MM.1S (cell line): ENCODE measurements around the gene KIAA1217.

Experiments
- DNase-seq: peaks from one replicate; pipeline ENCODE4 v3.0.0-alpha.2; 2015
- H2AFZ ChIP-seq: fragments of 300-600 bp; sonication (generic); 2 replicates; pipeline ENCODE4 v1.6.0; 2016; ENCODE audit warnings: antibody characterized with exemption, low read length
- H3F3A ChIP-seq: fragments of 300-600 bp; sonication (generic); 2 replicates; pipeline ENCODE4 v1.6.1; 2016; ENCODE audit warnings: mild to moderate bottlenecking, antibody characterized with exemption, low read length, moderate library complexity, mixed read lengths; ENCODE audit not compliant: insufficient read depth
- H3K27ac ChIP-seq: fragments of 300-600 bp; sonication (generic); 2 replicates; pipeline ENCODE4 v1.5.1; 2016; ENCODE audit warnings: mild to moderate bottlenecking, low read length
- H3K27me3 ChIP-seq: fragments of 300-600 bp; sonication (generic); replicated peaks from 2 replicates; pipeline ENCODE4 v1.6.0; 2016; ENCODE audit warnings: low read length; ENCODE audit not compliant: insufficient read depth
- H3K36me3 ChIP-seq: fragments of 300-600 bp; sonication (generic); replicated peaks from 2 replicates; pipeline ENCODE4 v1.6.1; 2016; ENCODE audit warnings: mild to moderate bottlenecking, low read length, mixed read lengths; ENCODE audit not compliant: insufficient read depth
- H3K4me1 ChIP-seq: fragments of 300-600 bp; sonication (generic); 2 replicates; pipeline ENCODE4 v1.6.1; 2016; ENCODE audit warnings: low read length, mixed read lengths
- H3K4me2 ChIP-seq: fragments of 300-600 bp; sonication (generic); 2 replicates; pipeline ENCODE4 v1.6.0; 2016; ENCODE audit warnings: low read depth, low read length
- H3K4me3 ChIP-seq: fragments of 300-600 bp; sonication (generic); 2 replicates; pipeline ENCODE4 v1.5.1; 2016; ENCODE audit warnings: low read length, mixed read lengths
- H3K79me2 ChIP-seq: fragments of 300-600 bp; sonication (generic); 2 replicates; pipeline ENCODE4 v1.6.1; 2016; ENCODE audit warnings: mixed run types, low read length, mixed read lengths
- H3K9ac ChIP-seq: fragments of 300-600 bp; sonication (generic); 2 replicates; pipeline ENCODE4 v1.6.1; 2016; ENCODE audit warnings: low read length, mixed read lengths
- H3K9me2 ChIP-seq: fragments of 300-600 bp; sonication (generic); replicated peaks from 2 replicates; pipeline ENCODE4 v1.6.1; 2016; ENCODE audit warnings: mild to moderate bottlenecking, low read length, mixed read lengths; ENCODE audit not compliant: insufficient read depth
- H3K9me3 ChIP-seq: fragments of 300-600 bp; sonication (generic); replicated peaks from 2 replicates; pipeline ENCODE4 v1.6.1; 2016; ENCODE audit warnings: mild to moderate bottlenecking, low read length, mixed read lengths; ENCODE audit not compliant: insufficient read depth
- H4K20me1 ChIP-seq: fragments of 300-600 bp; sonication (generic); 2 replicates; pipeline ENCODE4 v1.6.1; 2016; ENCODE audit warnings: mild to moderate bottlenecking, low read length, moderate library complexity, mixed read lengths; ENCODE audit not compliant: insufficient read depth
- CTCF ChIP-seq: fragments of 300-600 bp; sonication (generic); IDR thresholded peaks from 2 replicates; pipeline ENCODE4 v1.5.1; 2016; ENCODE audit warnings: antibody characterized with exemption, low read length, mixed read lengths
- EZH2 ChIP-seq: fragments of 300-600 bp; sonication (generic); optimal IDR thresholded peaks from 2 replicates; pipeline ENCODE3; 2017; ENCODE audit warnings: low read depth, mild to moderate bottlenecking, antibody characterized with exemption, low read length, mixed read lengths
- EZH2phosphoT487 ChIP-seq: fragments of 300-600 bp; sonication (generic); IDR thresholded peaks from 2 replicates; pipeline ENCODE4 v1.6.1; 2018; ENCODE audit warnings: antibody characterized with exemption, low read length

The KIAA1217 gene

GRCh38 chr10:24579906-24580305 lies 371.0 kb downstream of the KIAA1217 start:
- Histone ChIP-seq H3K27me3 (no peaks in the 10 kb centered on the region), H4K20me1 (no peaks in the 10 kb centered on the region), H3K4me2 (no peak overlapping the region), H3K9me2 (no peaks in the 10 kb centered on the region), H3K4me1 (no peaks in the 10 kb centered on the region), H2AFZ (no peak overlapping the region), H3K27ac (no peak overlapping the region), H3K36me3 (no peaks in the 10 kb centered on the region), H3F3A (no peaks in the 10 kb centered on the region), H3K9ac (no peak overlapping the region), H3K4me3 (no peak overlapping the region), H3K9me3 (no peaks in the 10 kb centered on the region), H3K79me2 (no peaks in the 10 kb centered on the region)
- no peak for DNase-seq
- TF ChIP-seq EZH2 (no peak), EZH2phosphoT487 (no peak), CTCF (no peak)

- no peaks in the 10 kb centered on the region for H3K27me3 ChIP-seq
- H3K27ac ChIP-seq, result no peak overlapping the region
- H2AFZ ChIP-seq, result no peak overlapping the region
- H3K9me3 ChIP-seq, result no peaks in the 10 kb centered on the region
- H3K9me2 ChIP-seq, result no peaks in the 10 kb centered on the region
- TF ChIP-seq EZH2 (no peak), CTCF (no peak), EZH2phosphoT487 (no peak)
- no peak overlapping the region for H3K4me3 ChIP-seq
- no peaks in the 10 kb centered on the region for H3K79me2 ChIP-seq
- H3K36me3 ChIP-seq, result no peaks in the 10 kb centered on the region
- DNase-seq, result no peak
- no peaks in the 10 kb centered on the region for H3K4me1 ChIP-seq
- no peaks in the 10 kb centered on the region for H3F3A ChIP-seq
- H3K9ac ChIP-seq, result no peak overlapping the region
- H4K20me1 ChIP-seq, result no peaks in the 10 kb centered on the region
- H3K4me2 ChIP-seq, result no peak overlapping the region
Observed at GRCh38 chr10:24589265-24589664, 380.3 kb downstream of the KIAA1217 start.

GRCh38 chr10:24590697-24591457 lies 381.9 kb downstream of the KIAA1217 start:
- Histone ChIP-seq H3K4me1 (no peaks in the 10 kb centered on the region), H3K4me2 (no peak overlapping the region), H3K79me2 (no peaks in the 10 kb centered on the region), H3K9ac (no peak overlapping the region), H4K20me1 (no peaks in the 10 kb centered on the region), H3K9me2 (no peaks in the 10 kb centered on the region), H3K36me3 (no peaks in the 10 kb centered on the region; the same call in 1 of the 2 replicates), H3K9me3 (no peaks in the 10 kb centered on the region), H3K27me3 (no peaks in the 10 kb centered on the region), H3K4me3 (no peak overlapping the region), H3F3A (no peaks in the 10 kb centered on the region), H2AFZ (no peak overlapping the region), H3K27ac (no peak overlapping the region)
- TF ChIP-seq EZH2phosphoT487 (no peak), EZH2 (no peak), CTCF (no peak)
- DNase-seq, result no peak
